GM19455 (cell line): ENCODE measurements around the gene IMP4.

Source experiments
- ATAC-seq: cut with Tn5 transposase; IDR thresholded peaks from one replicate; pipeline ENCODE4 v1.9.1; 2021; ENCODE audit not compliant: unreplicated experiment

The IMP4 gene

DNA sequence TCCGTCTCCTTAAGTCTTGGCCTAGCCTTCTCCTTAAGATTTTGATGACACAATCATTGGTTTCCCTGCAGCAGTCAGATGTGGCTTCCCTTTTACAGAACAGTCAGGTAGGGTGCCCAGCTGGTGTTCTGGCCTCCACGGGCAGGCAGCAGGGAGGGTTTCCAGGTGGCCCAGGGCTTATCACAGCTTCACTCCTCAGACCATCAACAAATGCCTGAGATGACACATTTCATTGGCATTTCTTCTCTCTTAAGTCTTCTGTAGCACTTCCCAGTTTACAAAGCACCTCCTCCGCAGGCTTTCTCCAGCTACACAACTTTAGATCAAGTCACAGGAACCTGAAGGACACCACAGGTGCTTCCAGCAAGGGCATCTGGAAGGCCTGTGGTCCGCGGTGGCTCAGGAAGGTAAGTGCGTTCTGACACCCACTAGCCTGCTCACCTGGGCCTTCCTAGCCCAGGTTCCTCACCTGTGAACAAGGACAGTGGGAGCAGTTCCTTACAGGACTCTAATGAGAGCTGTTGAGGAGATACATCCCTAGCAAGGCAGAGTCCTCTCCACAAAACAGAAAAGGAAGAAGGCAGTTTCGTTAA, 50.7 kb downstream of the IMP4 start:
- ATAC-seq: no peak
